Endothelial cell of umbilical vein (primary cell): Measurements from ENCODE around the gene FYTTD1. TPM values are rescaled to one million over a fixed set of nuclear protein-coding genes. Genes with fewer than 3 reads are reported as not detected.

Experiments used
- BruUV-seq: library from RNA; stranded (reverse); fragments of 400-500 nt; replicated peaks from 2 replicates; lab custom pipeline; 2021; lab: Mats Ljungman, UMichigan
- CTCF ChIA-PET: fragments of 300-600, 350-600 bp; sonication (Branson Sonifier 250); formaldehyde crosslinking; loops from one replicate; lab custom pipeline; 2021; ENCODE audit warnings: antibody characterized with exemption, inconsistent platforms; lab: Charles Lee
- POLR2A ChIA-PET: fragments of 300-600, 350-600 bp; sonication (Branson Sonifier 250); formaldehyde crosslinking; loops from one replicate; lab custom pipeline; 2021; ENCODE audit warnings: antibody characterized with exemption, inconsistent platforms; lab: Charles Lee
- DNase-seq: peaks from one replicate; pipeline ENCODE4 v3.0.0-alpha.2; 2011; ENCODE audit warnings: low read depth, low spot score
- FAIRE-seq: peaks from 2 replicates; lab custom pipeline; 2011; peaks lifted over from hg19 to GRCh38; lab: Jason Lieb, UNC
- H2AFZ ChIP-seq: 2 replicates; pipeline ENCODE4 v1.6.0; 2012; ENCODE audit warnings: low read depth, low read length, control low read depth, inconsistent platforms
- H3K27ac ChIP-seq: 2 replicates; pipeline ENCODE4 v1.5.1; 2011; ENCODE audit warnings: low read depth, mild to moderate bottlenecking, control low read depth, low read length, moderate library complexity; ENCODE audit not compliant: insufficient read depth
- H3K27me3 ChIP-seq, 2 experiments: 2 replicates each; pipeline versions ENCODE4 v1.6.0 to v1.6.1; 2011; ENCODE audit warnings: low read length in 2 of 2, mixed read lengths in 1 of 2; ENCODE audit not compliant: control insufficient read depth in 2 of 2, insufficient read depth in 2 of 2
- H3K36me3 ChIP-seq, 2 experiments: 2 replicates in 1 of 2; 3 replicates in 1 of 2; pipeline ENCODE4 v1.5.1; 2011; ENCODE audit warnings: low read length in 2 of 2, mild to moderate bottlenecking in 1 of 2, moderate library complexity in 1 of 2; ENCODE audit not compliant: control insufficient read depth in 2 of 2, insufficient read depth in 2 of 2; ENCODE audit errors: extremely low read depth in 1 of 2
- H3K4me1 ChIP-seq: 3 replicates; pipeline ENCODE4 v1.5.1; 2011; ENCODE audit warnings: mild to moderate bottlenecking, low read length; ENCODE audit not compliant: control insufficient read depth, insufficient read depth; ENCODE audit errors: extremely low read depth
- H3K4me2 ChIP-seq: 2 replicates; pipeline ENCODE4 v1.6.1; 2011; ENCODE audit warnings: low read length, control low read depth, mixed read lengths; ENCODE audit not compliant: insufficient read depth
- H3K4me3 ChIP-seq, 3 experiments: fragments of 200-600 bp in 1 of 3; sonication (generic), shearing (Covaris generic) in 1 of 3; replicated peaks in 1 of 3; 2 replicates each; pipeline ENCODE4 v1.5.1; 2011 to 2016; ENCODE audit warnings: control low read depth in 3 of 3, low read length in 3 of 3, mild to moderate bottlenecking in 2 of 3, inconsistent platforms in 1 of 3, low read depth in 1 of 3, moderate library complexity in 1 of 3; ENCODE audit not compliant: insufficient read depth in 1 of 3
- H3K79me2 ChIP-seq: 2 replicates; pipeline ENCODE4 v1.6.0; 2012; ENCODE audit warnings: low read length, inconsistent platforms; ENCODE audit not compliant: control insufficient read depth, insufficient read depth
- H3K9ac ChIP-seq: replicated peaks from 2 replicates; pipeline ENCODE3; 2011; ENCODE audit warnings: low read length, control low read depth; ENCODE audit not compliant: insufficient read depth; ENCODE audit errors: extremely low read depth
- H3K9me1 ChIP-seq: replicated peaks from 3 replicates; pipeline ENCODE4 v1.6.0; 2011; ENCODE audit warnings: mild to moderate bottlenecking, low read length; ENCODE audit not compliant: control insufficient read depth, insufficient read depth; ENCODE audit errors: extremely low read depth
- H3K9me3 ChIP-seq: replicated peaks from 2 replicates; pipeline ENCODE4 v1.5.1; 2012; ENCODE audit warnings: low read length, inconsistent platforms; ENCODE audit not compliant: control insufficient read depth, insufficient read depth
- H4K20me1 ChIP-seq: replicated peaks from 2 replicates; pipeline ENCODE3; 2011; ENCODE audit warnings: mild to moderate bottlenecking, low read length; ENCODE audit not compliant: control insufficient read depth, insufficient read depth; ENCODE audit errors: extremely low read depth
- EZH2 ChIP-seq: IDR thresholded peaks from 2 replicates; pipeline ENCODE4 v1.6.1; 2012; ENCODE audit warnings: borderline replicate concordance, low read depth, mild to moderate bottlenecking, moderate library complexity, low read length, inconsistent platforms; ENCODE audit not compliant: severe bottlenecking
- FOS ChIP-seq: IDR thresholded peaks from 2 replicates; pipeline ENCODE4 v1.6.1; 2011; ENCODE audit warnings: mild to moderate bottlenecking, low read length, moderate library complexity, borderline replicate concordance; ENCODE audit not compliant: insufficient read depth
- GATA2 ChIP-seq: IDR thresholded peaks from 2 replicates; pipeline ENCODE4 v1.7.0; 2011; ENCODE audit warnings: low read depth, mild to moderate bottlenecking, moderate library complexity, mixed read lengths, low read length; ENCODE audit not compliant: insufficient read length, insufficient read depth
- JUN ChIP-seq: IDR thresholded peaks from 2 replicates; pipeline ENCODE4 v1.6.1; 2011; ENCODE audit warnings: borderline replicate concordance, low read depth; ENCODE audit not compliant: insufficient read length, insufficient read depth
- MAX ChIP-seq: IDR thresholded peaks from 2 replicates; pipeline ENCODE4 v1.6.1; 2011; ENCODE audit not compliant: insufficient read depth, insufficient read length
- MYC ChIP-seq: IDR thresholded peaks from one replicate; pipeline ENCODE4 v1.6.1; 2011; ENCODE audit warnings: mild to moderate bottlenecking, low read depth, low read length
- POLR2A ChIP-seq: IDR thresholded peaks from 2 replicates; pipeline ENCODE4 v1.6.1; 2012; ENCODE audit warnings: low read depth, mild to moderate bottlenecking, control low read depth, low read length
- POLR2AphosphoS5 ChIP-seq: IDR thresholded peaks from 2 replicates; pipeline ENCODE4 v1.6.1; 2012; ENCODE audit warnings: low read depth, mild to moderate bottlenecking, control low read depth, low read length, moderate library complexity; ENCODE audit not compliant: insufficient read depth
- dilution Hi-C: fragments of 300-500 bp; cut with MboI; formaldehyde crosslinking; loops from one replicate; pipeline ENCODE4 v1.15.0; 2019; ENCODE audit warnings: low sequenced_read_pairs; ENCODE audit not compliant: extremely low pct_ligation_motif_present
- intact Hi-C: fragments of 100-400 bp; cut with micrococcal nuclease; formaldehyde crosslinking; loops from one replicate; pipeline ENCODE4 v1.10.0; 2022
- polyA plus RNA-seq, 4 experiments: library from polyadenylated mRNA; depleted of rRNA in 3 of 4; stranded (reverse) in 3 of 4; unstranded in 1 of 4; fragments of >200 nt; gene quantifications; 2 replicates each; pipeline versions ENCODE4 v1.2.1 to v1.2.3, GENCODE V29; 2011 to 2012; ENCODE audit warnings: missing spikeins in 1 of 4
- total RNA-seq: library from RNA; stranded (reverse); gene quantifications from 2 replicates; pipeline ENCODE4 v1.2.3, GENCODE V29; 2021
- TF ChIP-seq, protein P1 (sequence below), 2 donors: IDR thresholded peaks; 1 replicate in 1 of 2; 2 replicates in 1 of 2; pipeline ENCODE4 v1.5.1; 2011; ENCODE audit warnings: low read length in 2 of 2, mild to moderate bottlenecking in 2 of 2, moderate library complexity in 2 of 2, control low read depth in 1 of 2, inconsistent platforms in 1 of 2, low read depth in 1 of 2; ENCODE audit not compliant: insufficient read depth in 1 of 2; ENCODE audit errors: extremely low read depth in 1 of 2

Gene FYTTD1
- total and polyA plus RNA-seq, 2 donors (not counting 3 experiments of a cell fraction or from before 2014, with no cell fraction given): 8.9 to 52.3 TPM

GRCh38 chr3:197700095-197700494, 49.6 kb upstream of the FYTTD1 start:
- Histone ChIP-seq H3K4me2 (no peak overlapping the region), H3K27me3 (no peaks in the 10 kb centered on the region), H3K4me3 (no peak overlapping the region), H3K9me3 (no peaks in the 10 kb centered on the region), H3K36me3 (peaks cover 9 to 30% of the 10 kb centered on the region in 2 experiments), H3K9ac (no peak overlapping the region), H3K79me2 (no peaks in the 10 kb centered on the region), H4K20me1 (no peaks in the 10 kb centered on the region), H3K4me1 (no peaks in the 10 kb centered on the region), H2AFZ (no peak overlapping the region), H3K9me1 (no peaks in the 10 kb centered on the region), H3K27ac (no peak overlapping the region)
- FAIRE-seq: no peak
- dilution Hi-C loops (no loop called here), intact Hi-C loops (no loop called here)
- TF ChIP-seq MAX: no peak
- TF ChIP-seq POLR2AphosphoS5: no peak
- CTCF ChIA-PET: interaction anchor here (1.0 to 1.7 kb wide), 2 partner anchors 12 to 16 kb away, joined by 3 to 4 read pairs; no protein-coding TSS in a partner anchor
- BruUV-seq: no TSS peak
- POLR2A ChIA-PET: no interaction called here
- no peak for DNase-seq

DNA sequence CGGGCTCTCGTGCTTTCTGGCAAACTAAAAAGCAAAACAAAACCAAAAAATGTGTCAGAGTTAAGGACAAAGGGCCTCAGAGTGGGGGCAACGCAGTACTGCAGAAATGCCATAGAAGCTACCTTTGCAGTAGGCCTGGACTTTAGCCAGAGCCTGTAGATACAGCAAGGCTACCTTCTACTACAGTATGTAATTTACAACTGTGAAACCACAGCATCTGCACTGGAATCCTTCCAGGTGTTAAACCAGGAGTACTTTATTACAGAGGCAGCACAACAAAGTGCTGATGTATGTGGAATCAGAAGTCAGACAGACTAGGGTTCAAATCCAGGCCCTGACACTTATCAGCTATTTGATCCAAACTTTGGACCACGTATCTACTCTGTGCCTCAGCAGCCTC, 47.8 kb upstream of the FYTTD1 start:
- Histone ChIP-seq H3K27ac (no peak overlapping the region), H3K79me2 (no peaks in the 10 kb centered on the region), H3K9me3 (no peaks in the 10 kb centered on the region), H3K36me3 (peaks cover 9 to 23% of the 10 kb centered on the region in 2 experiments), H4K20me1 (no peaks in the 10 kb centered on the region), H3K4me2 (no peak overlapping the region), H3K27me3 (no peaks in the 10 kb centered on the region), H3K4me1 (no peaks in the 10 kb centered on the region), H3K9ac (no peak overlapping the region), H2AFZ (no peak overlapping the region), H3K9me1 (no peaks in the 10 kb centered on the region), H3K4me3 (no peak overlapping the region)
- POLR2A ChIA-PET: interaction anchor here (0.5 kb wide), 1 partner anchor 29 kb away, joined by 10 read pairs; no protein-coding TSS in a partner anchor
- no TSS peak for BruUV-seq
- FAIRE-seq (no peak), DNase-seq (no peak)
- intact Hi-C loops (no loop called here), dilution Hi-C loops (no loop called here)
- CTCF ChIA-PET: no interaction called here
- TF ChIP-seq MAX (no peak), FOS (no peak), POLR2AphosphoS5 (no peak), JUN (no peak), MYC (no peak), EZH2 (no peak), GATA2 (no peak), POLR2A (no peak)
- TF ChIP-seq, protein P1, sequence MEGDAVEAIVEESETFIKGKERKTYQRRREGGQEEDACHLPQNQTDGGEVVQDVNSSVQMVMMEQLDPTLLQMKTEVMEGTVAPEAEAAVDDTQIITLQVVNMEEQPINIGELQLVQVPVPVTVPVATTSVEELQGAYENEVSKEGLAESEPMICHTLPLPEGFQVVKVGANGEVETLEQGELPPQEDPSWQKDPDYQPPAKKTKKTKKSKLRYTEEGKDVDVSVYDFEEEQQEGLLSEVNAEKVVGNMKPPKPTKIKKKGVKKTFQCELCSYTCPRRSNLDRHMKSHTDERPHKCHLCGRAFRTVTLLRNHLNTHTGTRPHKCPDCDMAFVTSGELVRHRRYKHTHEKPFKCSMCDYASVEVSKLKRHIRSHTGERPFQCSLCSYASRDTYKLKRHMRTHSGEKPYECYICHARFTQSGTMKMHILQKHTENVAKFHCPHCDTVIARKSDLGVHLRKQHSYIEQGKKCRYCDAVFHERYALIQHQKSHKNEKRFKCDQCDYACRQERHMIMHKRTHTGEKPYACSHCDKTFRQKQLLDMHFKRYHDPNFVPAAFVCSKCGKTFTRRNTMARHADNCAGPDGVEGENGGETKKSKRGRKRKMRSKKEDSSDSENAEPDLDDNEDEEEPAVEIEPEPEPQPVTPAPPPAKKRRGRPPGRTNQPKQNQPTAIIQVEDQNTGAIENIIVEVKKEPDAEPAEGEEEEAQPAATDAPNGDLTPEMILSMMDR (IDR thresholded peaks at IDR 0.05; ENCODE audit: extremely low read depth in 1 of 2, insufficient read depth in 1 of 2, low read depth in 1 of 2, low read length in 2 of 2): no peak
